ENCODE data around the gene SEBOX. TPM values are rescaled to one million over a fixed set of nuclear protein-coding genes. Genes with fewer than 3 reads are reported as not detected.

The SEBOX gene
- not detected for polyA plus RNA-seq
- long read RNA-seq, donor 1 = 0 reads
- long read RNA-seq, donor 2 = 0 reads
- long read RNA-seq, donor 3 = 0 reads
- long read RNA-seq, donor 4 = 0 reads
- long read RNA-seq, donor 5 = 0 reads
- long read RNA-seq, donor 6 = 0 reads
- long read RNA-seq, donor 7 = 0 reads
- long read RNA-seq, donor 8 = 0 reads
- long read RNA-seq, donor 9 = 0 reads
- long read RNA-seq, donor 10 = 0 reads
- long read RNA-seq, donor 11 = 0 reads

- Histone ChIP-seq H3K4me1 (ENCODE audit: control insufficient read depth, insufficient read depth, low read length) (peaks cover 18% of the 10 kb centered on the region), H3K4me3 (ENCODE audit: low read length) (no peak within 1 kb of the TSS), H3K9me3 (ENCODE audit: control insufficient read depth, low read depth, low read length) (no peaks in the 10 kb centered on the region), H3K36me3 (ENCODE audit: control insufficient read depth, insufficient read depth, low read length) (peaks cover 48% of the 10 kb centered on the region), H3K27me3 (ENCODE audit: control insufficient read depth, insufficient read depth, low read length) (no peaks in the 10 kb centered on the region), H3K27ac (ENCODE audit: low read length) (no peak within 1 kb of the TSS)
- WGBS (ENCODE audit: insufficient coverage, low lambda C conversion rate) = no CpG with 5 or more reads among the region's 13 CpGs
- no peak for DNase-seq
Measured at GRCh38 chr17:28364665-28365363, at the start of gene SEBOX. TSS of gene SEBOX (minus strand) at chr17:28365199. CDS start at chr17:28365151, 48 bp downstream.

GRCh38 chr17:28413804-28414203, 48.8 kb upstream of the SEBOX start:
- no CpG with 5 or more reads among the region's 7 CpGs for WGBS (ENCODE audit: insufficient coverage, low lambda C conversion rate)
- Histone ChIP-seq H3K4me3 (ENCODE audit: low read length) (no peak overlapping the region), H3K9me3 (ENCODE audit: control insufficient read depth, low read depth, low read length) (no peaks in the 10 kb centered on the region), H3K36me3 (ENCODE audit: control insufficient read depth, insufficient read depth, low read length) (no peaks in the 10 kb centered on the region), H3K4me1 (ENCODE audit: control insufficient read depth, insufficient read depth, low read length) (peaks cover 12% of the 10 kb centered on the region), H3K27me3 (ENCODE audit: control insufficient read depth, insufficient read depth, low read length) (no peaks in the 10 kb centered on the region), H3K27ac (ENCODE audit: low read length) (no peak overlapping the region)
- DNase-seq = no peak

- DNase-seq = no peak
- no peak overlapping the region for H3K27ac ChIP-seq (ENCODE audit: low read length)
- no peaks in the 10 kb centered on the region for H3K27me3 ChIP-seq (ENCODE audit: control insufficient read depth, insufficient read depth, low read length)
- H3K9me3 ChIP-seq (ENCODE audit: control insufficient read depth, low read depth, low read length) = no peaks in the 10 kb centered on the region
- H3K4me1 ChIP-seq (ENCODE audit: control insufficient read depth, insufficient read depth, low read length) = peaks cover 28% of the 10 kb centered on the region
- WGBS (ENCODE audit: insufficient coverage, low lambda C conversion rate) = no CpG with 5 or more reads among the region's 3 CpGs
- no peaks in the 10 kb centered on the region for H3K36me3 ChIP-seq (ENCODE audit: control insufficient read depth, insufficient read depth, low read length)
- H3K4me3 ChIP-seq (ENCODE audit: low read length) = no peak overlapping the region
Measured at GRCh38 chr17:28412099-28412498, 47.1 kb upstream of the SEBOX start.

GRCh38 chr17:28407974-28408306, 42.9 kb upstream of the SEBOX start:
- Histone ChIP-seq H3K9me3 (ENCODE audit: control insufficient read depth, low read depth, low read length) (peaks cover 2% of the 10 kb centered on the region), H3K36me3 (ENCODE audit: control insufficient read depth, insufficient read depth, low read length) (no peaks in the 10 kb centered on the region), H3K27ac (ENCODE audit: low read length) (peak overlapping the region; percentile 77), H3K4me3 (ENCODE audit: low read length) (no peak overlapping the region), H3K27me3 (ENCODE audit: control insufficient read depth, insufficient read depth, low read length) (no peaks in the 10 kb centered on the region), H3K4me1 (ENCODE audit: control insufficient read depth, insufficient read depth, low read length) (peaks cover 44% of the 10 kb centered on the region)
- no CpG with 5 or more reads among the region's 1 CpG for WGBS (ENCODE audit: insufficient coverage, low lambda C conversion rate)
- peak in 1 of 2 donors; percentile 47 for DNase-seq

- peak in 1 of 2 donors; percentile 58 for DNase-seq
- H3K9me3 ChIP-seq (ENCODE audit: control insufficient read depth, low read depth, low read length) = peaks cover 2% of the 10 kb centered on the region
- no peak overlapping the region for H3K4me3 ChIP-seq (ENCODE audit: low read length)
- H3K4me1 ChIP-seq (ENCODE audit: control insufficient read depth, insufficient read depth, low read length) = peaks cover 46% of the 10 kb centered on the region
- H3K27ac ChIP-seq (ENCODE audit: low read length) = peak overlapping the region; percentile 77
- H3K27me3 ChIP-seq (ENCODE audit: control insufficient read depth, insufficient read depth, low read length) = no peaks in the 10 kb centered on the region
- WGBS (ENCODE audit: insufficient coverage, low lambda C conversion rate) = 60% methylated on average over 2 of the region's 5 CpGs
- H3K36me3 ChIP-seq (ENCODE audit: control insufficient read depth, insufficient read depth, low read length) = peaks cover 4% of the 10 kb centered on the region
Measured at GRCh38 chr17:28407130-28407973, 42.4 kb upstream of the SEBOX start.

- no CpG with 5 or more reads among the region's 9 CpGs for WGBS (ENCODE audit: insufficient coverage, low lambda C conversion rate)
- H3K9me3 ChIP-seq (ENCODE audit: control insufficient read depth, low read depth, low read length) = peaks cover 2% of the 10 kb centered on the region
- peak overlapping the region; percentile 87 for H3K4me3 ChIP-seq (ENCODE audit: low read length)
- H3K27me3 ChIP-seq (ENCODE audit: control insufficient read depth, insufficient read depth, low read length) = no peaks in the 10 kb centered on the region
- peaks cover 13% of the 10 kb centered on the region for H3K36me3 ChIP-seq (ENCODE audit: control insufficient read depth, insufficient read depth, low read length)
- peaks cover 50% of the 10 kb centered on the region for H3K4me1 ChIP-seq (ENCODE audit: control insufficient read depth, insufficient read depth, low read length)
- DNase-seq = no peak
- peak overlapping the region; percentile 77 for H3K27ac ChIP-seq (ENCODE audit: low read length)
Measured at GRCh38 chr17:28406473-28406814, 41.4 kb upstream of the SEBOX start.

- Histone ChIP-seq H3K4me3 (ENCODE audit: low read length) (peak within 1 kb of the TSS; percentile 87), H3K27me3 (ENCODE audit: control insufficient read depth, insufficient read depth, low read length) (no peaks in the 10 kb centered on the region), H3K4me1 (ENCODE audit: control insufficient read depth, insufficient read depth, low read length) (peaks cover 50% of the 10 kb centered on the region), H3K27ac (ENCODE audit: low read length) (peak within 1 kb of the TSS; percentile 77), H3K9me3 (ENCODE audit: control insufficient read depth, low read depth, low read length) (peaks cover 2% of the 10 kb centered on the region), H3K36me3 (ENCODE audit: control insufficient read depth, insufficient read depth, low read length) (peaks cover 19% of the 10 kb centered on the region)
- no CpG with 5 or more reads among the region's 70 CpGs for WGBS (ENCODE audit: insufficient coverage, low lambda C conversion rate)
- peak; percentile 65 to 83 for DNase-seq
Measured at GRCh38 chr17:28405632-28406472, 40.9 kb upstream of the SEBOX start, which contains the start of gene SLC46A1. TSS of gene SLC46A1 (minus strand) at chr17:28406212. CDS start at chr17:28406114, 98 bp downstream.

GRCh38 chr17:28404812-28405570, 40.0 kb upstream of the SEBOX start:
- WGBS (ENCODE audit: insufficient coverage, low lambda C conversion rate) = no CpG with 5 or more reads among the region's 33 CpGs
- Histone ChIP-seq H3K27ac (ENCODE audit: low read length) (peak overlapping the region; percentile 77), H3K4me3 (ENCODE audit: low read length) (peak overlapping the region; percentile 87), H3K27me3 (ENCODE audit: control insufficient read depth, insufficient read depth, low read length) (no peaks in the 10 kb centered on the region), H3K9me3 (ENCODE audit: control insufficient read depth, low read depth, low read length) (peaks cover 2% of the 10 kb centered on the region), H3K4me1 (ENCODE audit: control insufficient read depth, insufficient read depth, low read length) (peaks cover 50% of the 10 kb centered on the region), H3K36me3 (ENCODE audit: control insufficient read depth, insufficient read depth, low read length) (peaks cover 27% of the 10 kb centered on the region)
- peak in 1 of 2 donors; percentile 45 for DNase-seq

GRCh38 chr17:28404461-28404811, 39.4 kb upstream of the SEBOX start:
- Histone ChIP-seq H3K4me1 (ENCODE audit: control insufficient read depth, insufficient read depth, low read length) (peaks cover 52% of the 10 kb centered on the region), H3K4me3 (ENCODE audit: low read length) (peak overlapping the region; percentile 87), H3K9me3 (ENCODE audit: control insufficient read depth, low read depth, low read length) (peaks cover 2% of the 10 kb centered on the region), H3K27me3 (ENCODE audit: control insufficient read depth, insufficient read depth, low read length) (no peaks in the 10 kb centered on the region), H3K27ac (ENCODE audit: low read length) (peak overlapping the region; percentile 77), H3K36me3 (ENCODE audit: control insufficient read depth, insufficient read depth, low read length) (peaks cover 33% of the 10 kb centered on the region)
- no CpG with 5 or more reads among the region's 5 CpGs for WGBS (ENCODE audit: insufficient coverage, low lambda C conversion rate)
- DNase-seq = no peak

Measured in large intestine (tissue), 12 donors.